GM23338 (cell line): Measurements from ENCODE around the gene CXCL8. TPM values are rescaled to one million over a fixed set of nuclear protein-coding genes. Genes with fewer than 3 reads are reported as not detected.

Experiments
- ATAC-seq: fragments of 200-7000 bp; cut with Tn5 transposase; 3 replicates; pipeline ENCODE4 v1.9.1; 2020
- DNase-seq: peaks from one replicate; pipeline ENCODE4 v3.0.0-alpha.2; 2015; ENCODE audit warnings: low spot score
- H2AFZ ChIP-seq: fragments of 200-600 bp; sonication (generic); 2 replicates; pipeline ENCODE4 v1.8.0; 2016; ENCODE audit warnings: antibody characterized with exemption, mild to moderate bottlenecking, moderate library complexity
- H3F3A ChIP-seq: fragments of 200-600 bp; sonication (generic); replicated peaks from 2 replicates; pipeline ENCODE4 v1.8.0; 2017; ENCODE audit warnings: antibody characterized with exemption, mixed run types, low read depth
- H3K27ac ChIP-seq: fragments of 200-600 bp; sonication (generic); 2 replicates; pipeline ENCODE4 v1.6.1; 2016; ENCODE audit warnings: low read depth
- H3K27me3 ChIP-seq: fragments of 200-600 bp; sonication (generic); 2 replicates; pipeline ENCODE4 v1.8.0; 2016; ENCODE audit warnings: mild to moderate bottlenecking, mixed run types, moderate library complexity; ENCODE audit not compliant: insufficient read depth
- H3K36me3 ChIP-seq: fragments of 200-600 bp; sonication (generic); 2 replicates; pipeline ENCODE4 v1.8.0; 2016; ENCODE audit warnings: mild to moderate bottlenecking; ENCODE audit not compliant: insufficient read depth
- H3K4me1 ChIP-seq: fragments of 200-600 bp; sonication (generic); 2 replicates; pipeline ENCODE4 v1.8.0; 2016; ENCODE audit warnings: mild to moderate bottlenecking, moderate library complexity; ENCODE audit not compliant: insufficient read depth
- H3K4me2 ChIP-seq: fragments of 200-600 bp; sonication (generic); 2 replicates; pipeline ENCODE4 v1.7.1; 2017; ENCODE audit warnings: mixed run types
- H3K4me3 ChIP-seq: fragments of 200-600 bp; sonication (generic); 2 replicates; pipeline ENCODE4 v1.6.1; 2016; ENCODE audit warnings: mixed run types
- H3K79me2 ChIP-seq: fragments of 200-600 bp; sonication (generic); replicated peaks from 2 replicates; pipeline ENCODE4 v1.8.0; 2017; ENCODE audit warnings: mild to moderate bottlenecking; ENCODE audit not compliant: insufficient read depth
- H3K9me2 ChIP-seq: fragments of 200-600 bp; sonication (generic); 2 replicates; pipeline ENCODE4 v1.8.0; 2017; ENCODE audit not compliant: insufficient read depth
- H4K20me1 ChIP-seq: fragments of 200-600 bp; sonication (generic); replicated peaks from 2 replicates; pipeline ENCODE4 v1.8.0; 2017; ENCODE audit warnings: mild to moderate bottlenecking; ENCODE audit not compliant: insufficient read depth
- H3K27ac Mint-ChIP-seq: 2 replicates; pipeline ENCODE4 v1.8.0; 2020; ENCODE audit warnings: inconsistent platforms, mild to moderate bottlenecking, moderate library complexity, mixed read lengths
- H3K27me3 Mint-ChIP-seq: 3 replicates; pipeline ENCODE4 v1.8.0; 2022; ENCODE audit warnings: low read depth, mild to moderate bottlenecking, moderate library complexity, mixed read lengths, inconsistent platforms; ENCODE audit not compliant: insufficient read depth, poor library complexity
- H3K36me3 Mint-ChIP-seq: 3 replicates; pipeline ENCODE4 v1.8.0; 2021; ENCODE audit warnings: low read depth, mild to moderate bottlenecking, inconsistent platforms, moderate library complexity, mixed read lengths
- H3K4me1 Mint-ChIP-seq: 3 replicates; pipeline ENCODE4 v1.8.0; 2020; ENCODE audit warnings: mild to moderate bottlenecking, inconsistent platforms, mixed read lengths
- H3K4me3 Mint-ChIP-seq: 3 replicates; pipeline ENCODE4 v1.8.0; 2021; ENCODE audit warnings: moderate library complexity, mild to moderate bottlenecking, inconsistent platforms, mixed read lengths
- H3K9me3 Mint-ChIP-seq: 3 replicates; pipeline ENCODE4 v1.8.0; 2020; ENCODE audit warnings: moderate library complexity, mild to moderate bottlenecking, inconsistent platforms, mixed read lengths
- CREB1 ChIP-seq: fragments of 250-450 bp; sonication (Bioruptor Pico); IDR thresholded peaks from 2 replicates; pipeline ENCODE4 v1.5.0; 2020; ENCODE audit warnings: low read depth, mild to moderate bottlenecking, moderate library complexity
- CTCF ChIP-seq, 2 experiments: fragments of 200-600 bp in 1 of 2; sonication (generic) in 1 of 2; conservative IDR thresholded peaks; 2 replicates each; pipeline versions ENCODE4 v1.5.1 to v1.6.1; 2016 to 2017; ENCODE audit warnings: antibody characterized with exemption in 2 of 2, low read depth in 2 of 2, mild to moderate bottlenecking in 2 of 2, moderate library complexity in 1 of 2
- ETS1 ChIP-seq: IDR thresholded peaks from 2 replicates; pipeline ENCODE4 v1.6.1; 2016; ENCODE audit warnings: antibody characterized with exemption
- EZH2phosphoT487 ChIP-seq: fragments of 200-600 bp; sonication (generic); IDR thresholded peaks from one replicate; pipeline ENCODE4 v1.8.1; 2018; ENCODE audit warnings: antibody characterized with exemption; ENCODE audit not compliant: unreplicated experiment
- JUNB ChIP-seq: IDR thresholded peaks from one replicate; pipeline ENCODE4 v1.6.1; 2016; ENCODE audit warnings: antibody characterized with exemption; ENCODE audit not compliant: unreplicated experiment
- STAT1 ChIP-seq: IDR thresholded peaks from one replicate; pipeline ENCODE4 v1.6.1; 2016; ENCODE audit warnings: antibody characterized with exemption; ENCODE audit not compliant: unreplicated experiment
- ZNF331 ChIP-seq: fragments of 250-450 bp; sonication (Bioruptor Pico); IDR thresholded peaks from 2 replicates; pipeline ENCODE4 v1.5.0; 2020; ENCODE audit warnings: low read depth, mild to moderate bottlenecking, moderate library complexity
- polyA plus RNA-seq: library from polyadenylated mRNA; unstranded; fragments of >200 nt; fragmentation: Nextera tagmentation; extraction: Ambion mirVana; gene quantifications from 2 replicates; pipeline ENCODE4 v1.2.1, GENCODE V29; 2016
- total RNA-seq: library from RNA; depleted of rRNA; stranded (reverse); fragments of >200 nt; shearing (Covaris generic); gene quantifications from 2 replicates; pipeline ENCODE4 v1.2.3, GENCODE V29; 2014

CXCL8 gene
- total and polyA plus RNA-seq, 2 experiments from 2014 or later = 0.11 TPM; not detected in 1

DNA sequence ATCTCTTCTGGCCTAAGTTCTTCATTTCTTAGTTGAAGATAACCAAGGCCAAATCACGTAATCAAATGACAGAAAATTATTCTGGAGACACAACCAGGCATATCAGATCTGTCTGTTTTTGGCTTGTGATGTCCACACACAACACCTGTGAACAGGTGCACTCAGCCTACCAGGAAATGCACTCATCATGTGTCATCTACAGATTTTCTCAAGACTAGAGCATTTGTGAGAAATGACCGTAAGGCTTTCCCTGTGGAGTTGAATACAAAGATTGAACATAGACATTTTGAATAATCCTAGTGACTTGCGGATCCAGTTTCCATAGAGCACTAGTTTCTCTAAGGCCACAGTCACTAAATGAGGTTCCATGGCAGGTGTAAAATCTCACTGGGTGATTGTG is 26.7 kb upstream of the CXCL8 start:
- DNase-seq = no peak
- ATAC-seq = no peak
- TF ChIP-seq ETS1 (no peak), STAT1 (no peak)
- no peaks in the 10 kb centered on the region for H4K20me1 ChIP-seq
- H3F3A ChIP-seq = no peaks in the 10 kb centered on the region
- no peak overlapping the region for H3K27ac ChIP-seq
- no peaks in the 10 kb centered on the region for H3K27me3 Mint-ChIP-seq
- H3K4me1 ChIP-seq = no peaks in the 10 kb centered on the region; the same call in 1 of the 2 replicates
- H3K9me3 Mint-ChIP-seq = no peaks in the 10 kb centered on the region
- H3K27ac Mint-ChIP-seq = no peak overlapping the region
- no peak overlapping the region for H3K4me2 ChIP-seq
- no peaks in the 10 kb centered on the region for H3K36me3 Mint-ChIP-seq
- H3K4me1 Mint-ChIP-seq = no peaks in the 10 kb centered on the region
- no peak overlapping the region for H2AFZ ChIP-seq
- H3K36me3 ChIP-seq = no peaks in the 10 kb centered on the region
- no peak overlapping the region for H3K4me3 Mint-ChIP-seq
- peaks cover 7% of the 10 kb centered on the region; the same call in 1 of the 2 replicates for H3K9me2 ChIP-seq
- no peaks in the 10 kb centered on the region for H3K79me2 ChIP-seq
- H3K27me3 ChIP-seq = no peaks in the 10 kb centered on the region
- no peak overlapping the region for H3K4me3 ChIP-seq

DNA sequence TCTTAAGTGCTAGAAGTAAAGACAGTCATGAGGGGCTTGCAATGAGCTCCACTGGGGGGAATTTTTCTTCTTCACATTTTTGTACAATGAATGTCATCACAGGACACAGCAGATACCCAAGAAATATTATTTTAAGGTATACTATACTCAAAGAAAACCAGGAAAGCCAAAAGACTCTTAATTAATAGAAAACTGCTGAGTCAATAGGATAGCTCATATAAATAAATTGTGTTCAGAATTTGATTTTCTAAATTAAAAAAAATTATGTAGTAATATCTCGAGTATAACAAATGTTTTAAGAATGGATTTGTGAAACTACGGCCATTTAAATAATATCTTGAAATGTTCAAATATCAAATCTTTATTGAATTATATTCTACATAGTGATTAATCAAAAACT is 25.7 kb upstream of the CXCL8 start:
- Mint-ChIP-seq H3K9me3 (no peaks in the 10 kb centered on the region), H3K4me1 (no peaks in the 10 kb centered on the region), H3K27ac (no peak overlapping the region), H3K36me3 (no peaks in the 10 kb centered on the region), H3K4me3 (no peak overlapping the region), H3K27me3 (no peaks in the 10 kb centered on the region)
- Histone ChIP-seq H3K27me3 (no peaks in the 10 kb centered on the region), H3K4me3 (no peak overlapping the region), H3K36me3 (no peaks in the 10 kb centered on the region), H4K20me1 (no peaks in the 10 kb centered on the region), H3K79me2 (no peaks in the 10 kb centered on the region), H2AFZ (no peak overlapping the region), H3K9me2 (peaks cover 7% of the 10 kb centered on the region; the same call in 1 of the 2 replicates), H3F3A (no peaks in the 10 kb centered on the region), H3K27ac (no peak overlapping the region), H3K4me1 (no peaks in the 10 kb centered on the region; the same call in 1 of the 2 replicates), H3K4me2 (no peak overlapping the region)
- TF ChIP-seq EZH2phosphoT487 (no peak), ETS1 (no peak), ZNF331 (no peak), CTCF (conservative IDR thresholded peaks at IDR 0.05; ENCODE audit: low read depth in 2 of 2) (no peak), JUNB (no peak), STAT1 (no peak), CREB1 (no peak)
- ATAC-seq (no peak), DNase-seq (no peak)
